ENCODE measurements around the gene ZYX. TPM values are rescaled to one million over a fixed set of nuclear protein-coding genes. Genes with fewer than 3 reads are reported as not detected.

Gene ZYX
- total and polyA plus RNA-seq, 2 of the 13 experiments (the other 11 are each of a cell fraction or from before 2014, with no cell fraction given), result 9.9 to 13.7 TPM

DNA sequence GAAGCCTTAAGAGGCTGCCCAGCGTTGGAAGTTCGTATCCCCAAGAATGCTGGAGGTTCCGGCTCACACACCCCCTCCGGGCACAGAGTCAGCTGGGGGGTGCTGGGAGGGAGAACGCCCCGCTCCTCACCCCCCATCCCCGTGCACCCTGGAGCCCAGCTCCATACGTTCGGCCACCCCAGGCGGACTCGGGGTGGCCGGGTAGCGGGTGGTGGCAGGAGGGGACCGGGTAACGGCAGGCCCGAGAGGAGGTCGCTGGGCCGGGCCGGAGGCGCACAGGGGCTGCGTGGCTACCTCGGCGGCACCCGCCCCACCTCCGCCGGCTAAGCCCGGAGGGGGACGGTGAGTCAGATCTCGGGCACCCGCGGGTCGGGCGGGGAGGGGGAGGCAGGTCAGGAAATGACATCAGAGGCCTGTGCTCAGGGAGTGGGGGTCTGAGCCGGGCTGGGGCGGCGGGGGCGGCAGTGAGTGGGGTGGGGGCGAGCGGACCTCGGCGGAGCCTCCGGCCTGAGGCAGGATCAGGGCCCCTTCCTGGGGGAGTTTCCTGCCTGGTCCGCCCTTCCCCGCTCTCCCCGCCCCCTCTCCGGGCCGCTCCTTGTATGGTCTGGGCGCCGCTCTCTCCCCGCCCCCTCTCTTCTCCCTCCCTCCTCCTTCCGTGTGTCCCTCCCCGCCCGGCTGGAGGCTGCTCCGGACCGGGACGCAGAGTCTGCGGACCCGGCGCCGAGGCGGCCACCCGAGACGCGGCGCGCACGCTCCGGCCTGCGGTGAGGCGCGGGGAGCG is at the start of gene ZYX (continued):
- TF ChIP-seq, protein P1, sequence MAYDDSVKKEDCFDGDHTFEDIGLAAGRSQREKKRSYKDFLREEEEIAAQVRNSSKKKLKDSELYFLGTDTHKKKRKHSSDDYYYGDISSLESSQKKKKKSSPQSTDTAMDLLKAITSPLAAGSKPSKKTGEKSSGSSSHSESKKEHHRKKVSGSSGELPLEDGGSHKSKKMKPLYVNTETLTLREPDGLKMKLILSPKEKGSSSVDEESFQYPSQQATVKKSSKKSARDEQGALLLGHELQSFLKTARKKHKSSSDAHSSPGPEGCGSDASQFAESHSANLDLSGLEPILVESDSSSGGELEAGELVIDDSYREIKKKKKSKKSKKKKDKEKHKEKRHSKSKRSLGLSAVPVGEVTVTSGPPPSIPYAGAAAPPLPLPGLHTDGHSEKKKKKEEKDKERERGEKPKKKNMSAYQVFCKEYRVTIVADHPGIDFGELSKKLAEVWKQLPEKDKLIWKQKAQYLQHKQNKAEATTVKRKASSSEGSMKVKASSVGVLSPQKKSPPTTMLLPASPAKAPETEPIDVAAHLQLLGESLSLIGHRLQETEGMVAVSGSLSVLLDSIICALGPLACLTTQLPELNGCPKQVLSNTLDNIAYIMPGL (CRISPR knock-in tag; IDR thresholded peaks at IDR 0.05; ENCODE audit: borderline replicate concordance in 1 of 2, low read depth in 1 of 2), result peak in 1 of 2 experiments; percentile 82; a peak in 3 of 4 replicates
- TF ChIP-seq, protein P2, sequence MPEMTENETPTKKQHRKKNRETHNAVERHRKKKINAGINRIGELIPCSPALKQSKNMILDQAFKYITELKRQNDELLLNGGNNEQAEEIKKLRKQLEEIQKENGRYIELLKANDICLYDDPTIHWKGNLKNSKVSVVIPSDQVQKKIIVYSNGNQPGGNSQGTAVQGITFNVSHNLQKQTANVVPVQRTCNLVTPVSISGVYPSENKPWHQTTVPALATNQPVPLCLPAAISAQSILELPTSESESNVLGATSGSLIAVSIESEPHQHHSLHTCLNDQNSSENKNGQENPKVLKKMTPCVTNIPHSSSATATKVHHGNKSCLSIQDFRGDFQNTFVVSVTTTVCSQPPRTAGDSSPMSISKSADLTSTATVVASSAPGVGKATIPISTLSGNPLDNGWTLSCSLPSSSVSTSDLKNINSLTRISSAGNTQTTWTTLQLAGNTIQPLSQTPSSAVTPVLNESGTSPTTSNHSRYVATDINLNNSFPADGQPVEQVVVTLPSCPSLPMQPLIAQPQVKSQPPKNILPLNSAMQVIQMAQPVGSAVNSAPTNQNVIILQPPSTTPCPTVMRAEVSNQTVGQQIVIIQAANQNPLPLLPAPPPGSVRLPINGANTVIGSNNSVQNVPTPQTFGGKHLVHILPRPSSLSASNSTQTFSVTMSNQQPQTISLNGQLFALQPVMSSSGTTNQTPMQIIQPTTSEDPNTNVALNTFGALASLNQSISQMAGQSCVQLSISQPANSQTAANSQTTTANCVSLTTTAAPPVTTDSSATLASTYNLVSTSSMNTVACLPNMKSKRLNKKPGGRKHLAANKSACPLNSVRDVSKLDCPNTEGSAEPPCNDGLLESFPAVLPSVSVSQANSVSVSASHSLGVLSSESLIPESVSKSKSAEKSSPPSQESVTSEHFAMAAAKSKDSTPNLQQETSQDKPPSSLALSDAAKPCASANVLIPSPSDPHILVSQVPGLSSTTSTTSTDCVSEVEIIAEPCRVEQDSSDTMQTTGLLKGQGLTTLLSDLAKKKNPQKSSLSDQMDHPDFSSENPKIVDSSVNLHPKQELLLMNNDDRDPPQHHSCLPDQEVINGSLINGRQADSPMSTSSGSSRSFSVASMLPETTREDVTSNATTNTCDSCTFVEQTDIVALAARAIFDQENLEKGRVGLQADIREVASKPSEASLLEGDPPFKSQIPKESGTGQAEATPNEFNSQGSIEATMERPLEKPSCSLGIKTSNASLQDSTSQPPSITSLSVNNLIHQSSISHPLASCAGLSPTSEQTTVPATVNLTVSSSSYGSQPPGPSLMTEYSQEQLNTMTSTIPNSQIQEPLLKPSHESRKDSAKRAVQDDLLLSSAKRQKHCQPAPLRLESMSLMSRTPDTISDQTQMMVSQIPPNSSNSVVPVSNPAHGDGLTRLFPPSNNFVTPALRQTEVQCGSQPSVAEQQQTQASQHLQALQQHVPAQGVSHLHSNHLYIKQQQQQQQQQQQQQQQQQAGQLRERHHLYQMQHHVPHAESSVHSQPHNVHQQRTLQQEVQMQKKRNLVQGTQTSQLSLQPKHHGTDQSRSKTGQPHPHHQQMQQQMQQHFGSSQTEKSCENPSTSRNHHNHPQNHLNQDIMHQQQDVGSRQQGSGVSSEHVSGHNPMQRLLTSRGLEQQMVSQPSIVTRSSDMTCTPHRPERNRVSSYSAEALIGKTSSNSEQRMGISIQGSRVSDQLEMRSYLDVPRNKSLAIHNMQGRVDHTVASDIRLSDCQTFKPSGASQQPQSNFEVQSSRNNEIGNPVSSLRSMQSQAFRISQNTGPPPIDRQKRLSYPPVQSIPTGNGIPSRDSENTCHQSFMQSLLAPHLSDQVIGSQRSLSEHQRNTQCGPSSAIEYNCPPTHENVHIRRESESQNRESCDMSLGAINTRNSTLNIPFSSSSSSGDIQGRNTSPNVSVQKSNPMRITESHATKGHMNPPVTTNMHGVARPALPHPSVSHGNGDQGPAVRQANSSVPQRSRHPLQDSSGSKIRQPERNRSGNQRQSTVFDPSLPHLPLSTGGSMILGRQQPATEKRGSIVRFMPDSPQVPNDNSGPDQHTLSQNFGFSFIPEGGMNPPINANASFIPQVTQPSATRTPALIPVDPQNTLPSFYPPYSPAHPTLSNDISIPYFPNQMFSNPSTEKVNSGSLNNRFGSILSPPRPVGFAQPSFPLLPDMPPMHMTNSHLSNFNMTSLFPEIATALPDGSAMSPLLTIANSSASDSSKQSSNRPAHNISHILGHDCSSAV (CRISPR knock-in tag; IDR thresholded peaks at IDR 0.05; ENCODE audit: borderline replicate concordance), result no peak
- TF ChIP-seq ZNF747 (CRISPR knock-in tag; IDR thresholded peaks at IDR 0.05; ENCODE audit: borderline replicate concordance) (peak; percentile 19; the same call in 1 of the 2 replicates), MED8 (CRISPR knock-in tag; IDR thresholded peaks at IDR 0.05; ENCODE audit: insufficient replicate concordance) (no peak), ZNF274 (CRISPR knock-in tag; IDR thresholded peaks at IDR 0.05) (0 out of 2 replicates have a peak, but pooled peaks have one; percentile 13), XRCC5 (optimal IDR thresholded peaks at IDR 0.05; ENCODE audit: low read length) (peak; percentile 13), HOXA3 (CRISPR knock-in tag; IDR thresholded peaks at IDR 0.05) (peak; percentile 36; the same call in 1 of the 2 replicates), MZF1 (CRISPR knock-in tag; IDR thresholded peaks at IDR 0.05; ENCODE audit: borderline replicate concordance) (no peak), TFAP4 (IDR thresholded peaks at IDR 0.05; ENCODE audit: borderline replicate concordance, low read depth) (peak; percentile 58; the same call in 1 of the 2 replicates), PAX8 (CRISPR knock-in tag; IDR thresholded peaks at IDR 0.05; ENCODE audit: borderline replicate concordance) (no peak)

All from HepG2 (cell line).